ENCODE results near the gene KCNJ18.
"Not testable (repeated sequence)": the region's sequence is repeated elsewhere in the genome, so short reads cannot be mapped to it uniquely, and the experiment has no call there.

The KCNJ18 gene

DNA sequence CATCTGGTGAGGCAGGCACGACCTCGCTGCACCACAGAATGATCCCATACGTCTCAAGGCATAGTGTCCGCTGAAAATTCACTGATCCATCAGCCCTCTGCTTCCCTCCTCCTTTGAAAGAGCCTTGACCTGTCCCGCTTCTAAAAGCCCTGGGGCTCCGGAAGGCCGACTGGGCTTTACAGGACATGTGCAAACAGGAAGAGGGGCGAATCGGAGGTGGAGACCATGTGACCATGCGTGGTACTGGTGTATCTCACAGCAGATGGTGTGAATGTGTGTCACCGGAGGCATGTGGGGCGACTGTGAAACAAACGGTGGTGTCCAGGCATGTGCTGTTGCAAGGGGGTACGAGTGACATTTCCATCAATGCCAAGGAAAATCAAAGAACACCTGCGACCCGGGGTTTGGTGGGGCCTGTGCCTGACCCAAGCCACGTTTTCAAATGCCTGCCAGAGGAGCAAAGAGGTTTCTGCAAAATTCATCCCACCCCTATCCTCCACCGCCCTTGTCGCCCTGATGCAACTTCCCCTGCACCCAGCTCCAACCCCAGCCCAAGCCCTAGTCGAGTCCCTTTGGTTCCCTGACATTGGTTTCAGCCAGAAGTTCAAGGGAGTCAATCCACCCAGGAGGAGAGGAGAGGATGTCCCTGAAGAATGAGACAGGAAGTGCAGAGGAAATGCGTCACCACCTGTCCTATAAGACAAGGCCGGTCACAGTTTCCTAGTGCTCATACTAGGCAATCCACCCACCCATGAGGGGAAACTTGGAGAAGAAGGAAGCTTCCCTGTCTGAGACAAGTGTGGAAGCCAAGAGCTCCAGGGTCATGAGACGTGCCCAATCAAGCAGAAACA lies 5.9 kb upstream of the KCNJ18 start:
- DNase-seq = no peak

DNA sequence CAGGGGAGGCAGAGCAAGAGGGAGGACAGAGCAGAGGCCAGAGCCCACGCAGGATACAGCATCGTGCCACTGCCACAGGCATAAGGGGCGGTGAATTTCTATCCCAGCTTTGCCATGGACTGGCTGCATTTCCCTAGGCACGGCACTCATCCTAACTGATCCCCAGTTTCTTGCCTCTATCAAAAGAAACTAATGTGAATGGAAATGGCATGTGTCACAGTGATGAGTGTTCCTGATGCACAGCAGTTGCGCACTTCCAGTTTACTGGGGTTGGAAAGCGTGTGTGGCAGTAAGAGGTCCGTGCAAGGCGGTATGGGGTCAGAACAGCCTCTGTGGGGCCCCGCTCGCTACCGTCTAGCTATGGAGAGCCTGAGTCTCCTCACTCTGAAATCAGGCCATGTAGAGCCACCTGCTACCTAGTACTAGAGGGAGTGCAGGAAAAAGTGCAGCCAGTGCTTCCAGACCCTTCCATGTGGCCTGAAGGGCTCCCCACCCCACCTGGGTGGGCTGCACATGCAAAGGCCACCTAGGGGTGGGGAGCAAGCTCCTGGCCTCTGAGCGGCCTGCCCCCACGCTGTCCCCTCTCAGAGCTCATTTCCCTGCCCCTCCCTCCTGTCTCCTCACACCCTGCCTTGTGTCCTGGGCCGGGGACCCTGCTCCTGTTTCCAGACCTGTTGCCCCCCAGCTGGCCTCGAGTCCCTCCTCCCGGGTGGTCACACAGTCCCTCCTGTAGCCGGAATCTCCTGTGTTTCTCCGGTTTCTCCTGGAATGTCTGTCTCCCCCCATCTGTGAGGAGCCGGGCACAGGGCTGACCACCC lies 5.0 kb upstream of the KCNJ18 start:
- DNase-seq = no peak

DNA sequence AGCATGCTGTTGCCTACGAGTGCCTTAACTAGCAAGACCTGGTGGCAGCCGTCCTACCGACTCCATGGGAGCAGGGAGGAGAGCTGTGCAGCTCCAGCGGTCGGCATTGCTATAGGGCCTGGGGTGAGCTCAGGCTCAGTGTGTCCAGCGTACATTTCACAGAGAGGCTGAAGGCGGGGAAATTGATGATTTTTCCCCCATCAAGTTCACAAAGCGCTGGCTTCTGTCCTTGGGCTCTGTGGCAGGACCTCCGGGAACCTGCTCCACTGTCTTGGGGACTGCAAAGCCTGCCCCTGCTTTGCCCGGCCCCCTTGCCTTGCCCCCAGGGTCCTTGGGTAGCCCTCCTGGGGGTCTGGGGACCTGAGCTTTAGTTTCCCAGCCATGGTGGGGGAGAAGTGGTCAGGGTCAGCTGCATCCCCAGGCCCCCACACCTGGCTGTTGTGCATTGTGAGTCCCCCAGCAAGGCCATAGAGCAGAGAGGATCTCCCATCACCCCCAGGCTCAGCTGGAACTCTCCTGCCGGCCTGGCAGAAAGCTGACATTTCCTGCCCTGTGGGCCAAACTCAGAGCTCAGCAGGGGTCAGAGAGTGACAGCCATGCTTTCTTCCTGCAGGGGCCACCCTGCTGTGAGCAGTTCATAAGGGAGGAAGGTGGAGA lies 3.9 kb upstream of the KCNJ18 start:
- DNase-seq = no peak

DNA sequence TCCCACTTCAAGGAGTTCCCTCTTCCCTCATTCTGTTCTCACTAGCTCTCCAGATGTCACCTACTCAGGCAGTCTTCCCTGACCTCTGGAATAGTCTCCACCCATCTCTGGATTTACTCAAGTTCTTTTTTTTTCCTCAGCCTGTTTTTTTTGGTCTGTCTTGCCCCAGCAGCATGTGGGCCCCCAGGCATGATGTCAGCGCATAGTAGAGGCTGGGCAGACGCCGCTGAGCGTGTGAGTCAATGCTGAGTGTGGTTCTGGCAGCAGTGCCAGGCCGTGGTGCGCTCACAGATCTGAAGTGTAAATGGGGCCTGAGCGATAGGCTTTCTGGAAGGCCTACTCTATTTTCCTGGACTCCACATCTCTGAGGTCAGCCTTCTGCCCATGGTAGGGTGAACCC lies 2.7 kb upstream of the KCNJ18 start:
- no peak for DNase-seq

DNA sequence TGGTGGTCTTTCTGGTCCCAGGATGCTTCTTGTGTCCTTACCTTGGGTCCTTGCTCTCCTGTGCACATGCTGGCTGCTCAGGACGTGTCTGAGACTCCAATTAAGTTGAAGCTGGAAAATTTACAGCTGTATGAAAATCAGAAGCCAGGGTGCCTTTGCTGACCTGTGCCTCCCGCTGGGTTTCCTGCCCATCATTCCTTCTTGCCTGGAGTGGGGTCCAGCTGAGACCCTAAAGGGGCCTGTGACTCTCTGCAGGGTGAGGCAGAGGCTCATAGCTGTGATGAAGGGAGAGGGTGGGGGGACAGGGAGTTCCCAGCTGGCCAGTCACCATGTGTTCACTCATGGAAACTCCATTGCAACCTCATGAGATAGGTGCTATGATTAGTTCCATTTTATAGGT lies 1.5 kb upstream of the KCNJ18 start:
- DNase-seq = not testable (repeated sequence)

DNA sequence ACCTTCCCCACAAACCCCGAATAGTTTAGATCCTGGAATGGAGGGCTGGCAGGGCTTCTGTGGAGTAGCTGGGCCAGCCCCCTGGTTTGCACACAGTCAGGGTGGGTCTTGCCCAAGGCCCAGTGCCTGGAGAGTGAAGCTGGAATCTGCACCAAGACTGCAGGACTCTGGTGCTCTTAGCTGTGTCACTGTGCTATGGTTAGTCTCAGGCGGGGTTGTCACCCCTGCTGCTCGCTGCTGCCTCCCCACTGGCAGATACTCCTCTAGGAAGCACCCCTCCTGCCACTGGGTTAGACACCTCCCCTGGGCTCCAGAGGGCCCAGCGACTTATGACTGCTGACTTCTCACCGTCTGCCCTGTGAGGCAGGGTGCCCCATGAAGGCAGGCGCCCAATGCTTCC lies 842 bp upstream of the KCNJ18 start:
- DNase-seq = not testable (repeated sequence)

DNA sequence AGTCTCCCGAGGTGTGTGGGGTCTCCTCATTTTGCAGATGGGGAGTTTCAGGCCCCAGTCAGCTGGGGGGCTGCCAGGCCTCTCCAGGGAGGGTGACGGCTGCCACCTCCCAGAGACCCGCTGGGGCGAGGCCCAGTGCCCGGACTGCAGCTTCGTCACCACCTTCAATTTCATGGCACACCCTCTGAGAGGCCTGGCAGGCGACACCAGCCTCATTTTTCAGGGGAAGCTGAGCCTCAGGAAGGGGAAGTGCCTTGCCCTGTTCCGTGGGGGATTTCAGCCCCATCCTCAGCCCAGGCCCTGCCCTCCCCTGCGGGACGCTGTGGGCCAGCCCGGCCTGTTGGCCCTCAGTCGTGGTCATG lies 362 bp downstream of the KCNJ18 start:
- not testable (repeated sequence) for DNase-seq

DNA sequence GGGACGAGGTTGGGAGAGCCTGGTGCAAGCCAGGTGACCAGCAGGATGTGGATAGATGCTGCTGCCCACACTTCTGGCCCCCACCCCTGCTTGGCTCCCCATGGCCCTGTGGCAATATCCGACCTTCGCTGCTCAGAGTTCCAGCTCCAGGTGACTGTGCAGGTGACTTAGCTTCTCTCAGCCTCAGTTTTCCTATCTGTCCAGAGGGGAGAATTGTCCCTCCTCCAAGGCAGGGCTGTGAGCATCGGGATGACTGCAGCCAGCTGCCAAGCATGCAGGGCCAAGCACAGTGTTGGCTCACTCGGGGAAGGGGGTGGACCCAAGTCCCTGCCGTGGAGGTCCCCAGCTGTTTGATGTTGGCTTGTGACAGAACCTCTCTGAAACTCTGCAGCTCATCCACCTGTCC lies 1.1 kb downstream of the KCNJ18 start:
- not testable (repeated sequence) for DNase-seq

DNA sequence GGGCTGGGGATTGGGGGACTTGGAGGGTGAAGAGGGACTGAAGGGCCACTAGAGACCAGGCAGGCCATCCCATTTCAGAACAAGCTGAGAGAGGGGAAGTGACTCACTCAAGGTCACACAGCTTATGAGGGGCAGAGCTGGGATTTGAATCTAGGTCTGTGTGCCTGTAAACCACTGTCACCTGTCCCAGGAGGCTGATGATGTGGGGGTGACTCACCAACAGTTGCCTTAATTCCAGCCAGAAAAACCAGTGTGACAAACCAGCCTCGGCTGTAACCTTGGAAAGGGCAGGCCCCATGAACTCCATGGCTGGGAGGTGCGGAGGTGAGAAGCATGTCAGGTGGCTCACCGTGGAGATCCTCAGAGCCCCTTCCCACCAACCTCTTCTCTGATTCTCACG lies 1.6 kb downstream of the KCNJ18 start:
- DNase-seq = not testable (repeated sequence)

DNA sequence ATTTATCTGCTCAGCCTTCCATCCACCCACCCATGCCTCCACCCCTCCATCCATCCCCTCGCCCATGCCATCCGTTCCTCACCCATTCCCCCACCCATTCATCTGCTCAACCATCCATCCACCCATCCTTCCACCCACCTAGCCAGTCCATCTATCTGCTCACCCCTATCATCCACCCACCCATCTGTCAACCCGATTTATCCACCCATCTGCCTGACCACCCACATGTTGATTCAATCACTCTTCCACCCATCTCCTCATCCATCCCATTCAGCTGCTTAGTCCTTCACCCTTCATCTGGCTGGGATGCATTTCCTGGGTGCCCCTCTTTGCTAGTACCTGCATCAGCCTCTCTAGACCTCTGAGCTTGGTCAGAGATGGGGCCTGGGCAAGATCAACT lies 3.9 kb downstream of the KCNJ18 start:
- DNase-seq = not testable (repeated sequence)

DNA sequence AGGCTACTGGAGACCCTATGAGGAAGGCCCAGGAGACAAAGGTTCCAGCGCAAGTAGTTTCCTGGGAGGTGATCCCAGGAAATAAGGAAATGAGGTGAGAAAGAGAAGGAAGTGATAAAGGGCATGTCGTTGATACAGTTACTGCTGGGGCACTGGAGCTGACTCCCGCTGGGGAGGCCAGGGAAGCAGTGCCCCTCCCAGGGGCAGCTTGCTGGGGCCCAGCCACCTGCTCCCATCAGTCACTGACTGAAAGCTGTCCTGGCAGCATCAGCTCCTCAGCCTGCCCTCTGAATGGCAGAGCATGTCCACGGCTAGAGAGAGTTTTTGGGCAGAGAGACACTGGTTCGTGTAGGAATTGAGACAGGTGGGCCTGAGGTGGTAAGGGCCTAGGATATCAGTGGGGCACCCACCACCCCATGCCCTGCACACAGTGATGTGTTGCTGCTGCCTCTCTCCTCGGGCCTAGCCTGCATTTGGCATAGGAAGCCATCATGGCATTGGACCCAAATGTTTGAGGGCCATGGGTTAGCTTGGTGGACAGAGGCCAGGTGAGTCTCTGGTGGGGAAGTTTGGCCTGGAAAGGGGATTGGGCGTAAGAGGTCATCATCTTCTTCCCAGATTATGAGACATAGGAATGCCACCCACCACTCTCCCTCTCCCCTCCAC lies 4.7 kb downstream of the KCNJ18 start:
- DNase-seq = not testable (repeated sequence)

DNA sequence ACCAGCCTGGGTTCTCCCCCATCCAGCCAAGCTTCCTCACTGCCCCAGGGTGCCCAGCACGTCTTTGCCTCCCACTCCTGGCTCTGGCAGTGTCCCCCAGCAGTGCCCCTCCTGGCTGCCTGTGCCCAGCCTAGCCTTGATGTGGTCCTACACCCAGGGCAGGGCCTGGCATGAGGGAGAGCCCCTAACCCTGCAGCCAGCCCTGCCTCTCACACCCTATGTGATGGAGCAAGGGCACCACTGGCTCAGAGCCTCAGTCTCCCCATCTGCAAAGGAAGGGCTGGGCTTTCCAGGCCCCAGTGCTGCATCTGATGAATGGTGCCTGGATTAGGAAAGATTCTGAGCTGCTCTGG lies 5.2 kb downstream of the KCNJ18 start:
- DNase-seq = not testable (repeated sequence)

DNA sequence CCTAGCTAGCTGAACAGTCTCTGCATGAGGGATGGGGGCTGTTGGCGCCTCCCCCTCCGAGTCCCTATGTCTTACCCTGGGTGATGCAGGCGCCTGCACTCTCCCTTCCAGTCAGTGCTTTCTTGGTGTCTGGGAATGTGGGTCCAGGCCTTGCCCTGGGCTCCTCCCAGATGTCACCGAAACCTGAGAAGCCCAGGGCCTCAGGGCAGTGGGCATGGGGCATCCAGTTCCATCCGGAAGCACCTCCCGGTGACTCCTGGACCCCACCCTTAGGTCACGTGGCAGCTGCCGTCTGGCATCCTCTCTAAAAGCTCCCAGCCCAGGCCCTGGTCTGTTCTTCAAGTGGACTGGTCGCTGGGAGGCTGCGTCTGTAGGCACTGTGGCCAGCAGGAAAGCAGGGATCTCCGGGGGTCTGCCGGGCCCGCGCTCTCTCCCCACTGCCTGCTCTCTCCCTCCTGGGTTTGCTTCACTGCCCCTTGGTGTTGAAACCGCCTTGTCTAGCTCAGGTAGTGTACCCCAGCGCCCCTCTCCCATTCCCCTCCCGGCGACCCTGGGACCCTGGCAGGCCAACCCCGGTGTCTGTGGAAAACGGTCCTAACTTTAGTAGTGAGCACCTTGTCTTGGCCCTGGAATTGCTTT lies 6.2 kb downstream of the KCNJ18 start:
- not testable (repeated sequence) for DNase-seq

DNA sequence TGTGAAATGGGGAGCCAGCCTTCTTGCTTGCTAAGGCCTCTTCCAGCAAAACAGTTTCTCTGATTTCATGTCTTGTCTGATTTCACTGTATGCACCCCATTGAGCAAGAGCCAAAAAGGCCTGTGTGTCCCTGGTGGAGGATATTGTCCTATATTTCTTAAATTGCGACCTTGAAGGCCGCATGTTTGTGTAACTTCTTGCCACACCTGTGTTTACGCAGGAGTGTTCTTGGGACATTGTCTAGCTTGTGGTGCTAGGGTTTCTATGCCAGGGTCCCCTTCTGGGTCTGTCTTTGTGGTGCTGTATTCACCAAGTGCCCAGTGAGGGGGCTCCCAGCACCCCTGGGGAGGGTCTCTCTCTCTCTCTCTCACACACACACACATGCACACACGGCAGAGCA lies 6.8 kb downstream of the KCNJ18 start:
- DNase-seq = not testable (repeated sequence)

DNA sequence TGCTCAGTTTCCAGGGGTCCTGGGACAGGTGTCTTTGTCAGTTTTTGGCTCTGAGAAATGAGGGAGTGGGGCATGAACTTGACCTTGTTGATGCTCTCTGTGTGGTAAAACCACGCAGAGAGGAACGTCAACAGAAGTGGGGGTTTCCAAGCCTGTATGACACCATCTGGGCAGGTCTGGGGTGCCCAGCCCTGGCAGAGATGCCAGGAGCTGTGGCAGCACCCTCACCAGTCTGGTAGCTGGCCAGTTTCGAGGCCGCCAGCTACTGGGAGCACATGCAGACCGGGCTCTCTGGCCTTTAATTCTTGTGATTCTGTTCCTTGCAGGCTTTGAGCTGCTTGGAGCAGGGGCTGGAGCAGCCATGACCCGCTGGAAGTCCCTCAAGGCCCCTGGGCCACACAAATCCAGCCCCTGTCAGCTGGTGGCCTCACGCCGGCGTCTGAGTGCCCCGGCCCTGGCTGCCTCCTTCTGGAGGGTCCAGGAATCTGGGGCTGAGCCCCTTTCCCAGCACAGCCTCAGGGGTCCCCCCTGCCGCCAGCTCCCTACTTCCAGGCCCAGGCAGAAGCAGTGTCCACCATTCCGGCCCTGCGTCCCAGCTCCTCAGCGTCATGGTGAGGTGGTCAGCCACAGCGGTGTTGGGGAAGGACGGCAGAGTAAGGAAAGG lies 7.4 kb downstream of the KCNJ18 start:
- not testable (repeated sequence) for DNase-seq

DNA sequence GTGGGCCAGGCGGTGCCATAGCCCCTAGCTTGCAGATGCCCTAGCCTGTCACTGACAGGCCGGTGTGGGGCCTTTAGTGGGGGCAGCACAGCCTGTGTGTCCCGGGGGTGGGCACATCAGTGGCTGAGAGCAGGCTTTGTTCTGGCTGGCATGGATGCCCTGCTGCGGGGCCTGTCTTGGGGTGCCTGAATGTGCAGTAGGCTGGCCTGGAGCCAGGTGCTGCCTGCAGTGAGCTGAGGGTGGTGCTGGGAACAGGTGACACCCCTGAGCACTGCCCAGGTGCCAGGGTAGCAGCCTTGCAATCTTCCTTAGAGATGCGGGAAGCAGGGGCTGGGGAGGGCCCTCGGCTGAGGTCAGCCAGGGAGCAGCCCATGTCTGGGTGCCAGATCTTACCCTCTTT lies 8.8 kb downstream of the KCNJ18 start:
- not testable (repeated sequence) for DNase-seq

DNA sequence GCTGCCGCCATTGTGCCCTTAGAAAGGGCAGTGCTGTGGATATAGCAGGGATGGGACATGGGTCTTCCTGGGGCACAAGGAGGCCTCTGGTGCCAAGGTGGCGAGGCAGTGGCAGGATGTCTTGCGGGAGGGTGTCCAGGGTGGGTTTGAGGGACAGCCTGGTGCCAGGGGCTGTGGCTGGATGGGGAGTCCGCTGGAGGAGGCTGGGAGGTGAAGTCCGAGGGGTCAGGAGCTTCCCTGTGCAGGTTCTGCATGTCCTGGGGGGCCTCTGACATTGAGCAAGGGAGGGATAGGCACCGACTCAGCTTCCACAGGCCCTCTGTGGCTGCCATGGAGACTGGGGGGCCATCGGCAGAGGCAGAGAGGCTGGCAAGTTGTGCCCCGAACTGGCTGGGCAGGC lies 9.7 kb downstream of the KCNJ18 start:
- DNase-seq = not testable (repeated sequence)

DNA sequence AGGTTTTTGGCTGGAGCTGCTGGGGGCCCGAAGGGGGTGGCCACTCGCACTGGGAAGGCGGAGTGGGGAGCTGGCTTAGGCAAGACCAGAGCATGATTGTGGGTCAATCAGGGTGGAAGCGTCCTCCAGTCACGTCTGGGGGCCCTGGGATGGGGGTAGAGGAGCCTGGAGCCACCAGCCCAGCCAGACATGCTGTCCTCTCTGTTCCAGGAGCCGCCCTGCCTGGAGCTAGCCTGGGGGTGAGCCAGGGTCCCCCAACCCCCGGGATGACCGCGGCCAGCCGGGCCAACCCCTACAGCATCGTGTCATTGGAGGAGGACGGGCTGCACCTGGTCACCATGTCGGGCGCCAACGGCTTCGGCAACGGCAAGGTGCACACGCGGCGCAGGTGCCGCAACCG lies 10.2 kb downstream of the KCNJ18 start:
- not testable (repeated sequence) for DNase-seq

DNA sequence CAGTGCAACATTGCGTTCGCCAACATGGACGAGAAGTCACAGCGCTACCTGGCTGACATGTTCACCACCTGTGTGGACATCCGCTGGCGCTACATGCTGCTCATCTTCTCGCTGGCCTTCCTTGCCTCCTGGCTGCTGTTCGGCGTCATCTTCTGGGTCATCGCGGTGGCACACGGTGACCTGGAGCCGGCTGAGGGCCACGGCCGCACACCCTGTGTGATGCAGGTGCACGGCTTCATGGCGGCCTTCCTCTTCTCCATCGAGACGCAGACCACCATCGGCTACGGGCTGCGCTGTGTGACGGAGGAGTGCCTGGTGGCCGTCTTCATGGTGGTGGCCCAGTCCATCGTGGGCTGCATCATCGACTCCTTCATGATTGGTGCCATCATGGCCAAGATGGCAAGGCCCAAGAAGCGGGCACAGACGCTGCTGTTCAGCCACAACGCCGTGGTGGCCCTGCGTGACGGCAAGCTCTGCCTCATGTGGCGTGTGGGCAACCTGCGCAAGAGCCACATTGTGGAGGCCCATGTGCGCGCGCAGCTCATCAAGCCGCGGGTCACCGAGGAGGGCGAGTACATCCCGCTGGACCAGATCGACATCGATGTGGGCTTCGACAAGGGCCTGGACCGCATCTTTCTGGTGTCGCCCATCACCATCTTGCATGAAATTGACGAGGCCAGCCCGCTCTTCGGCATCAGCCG lies 10.8 kb downstream of the KCNJ18 start:
- not testable (repeated sequence) for DNase-seq

DNA sequence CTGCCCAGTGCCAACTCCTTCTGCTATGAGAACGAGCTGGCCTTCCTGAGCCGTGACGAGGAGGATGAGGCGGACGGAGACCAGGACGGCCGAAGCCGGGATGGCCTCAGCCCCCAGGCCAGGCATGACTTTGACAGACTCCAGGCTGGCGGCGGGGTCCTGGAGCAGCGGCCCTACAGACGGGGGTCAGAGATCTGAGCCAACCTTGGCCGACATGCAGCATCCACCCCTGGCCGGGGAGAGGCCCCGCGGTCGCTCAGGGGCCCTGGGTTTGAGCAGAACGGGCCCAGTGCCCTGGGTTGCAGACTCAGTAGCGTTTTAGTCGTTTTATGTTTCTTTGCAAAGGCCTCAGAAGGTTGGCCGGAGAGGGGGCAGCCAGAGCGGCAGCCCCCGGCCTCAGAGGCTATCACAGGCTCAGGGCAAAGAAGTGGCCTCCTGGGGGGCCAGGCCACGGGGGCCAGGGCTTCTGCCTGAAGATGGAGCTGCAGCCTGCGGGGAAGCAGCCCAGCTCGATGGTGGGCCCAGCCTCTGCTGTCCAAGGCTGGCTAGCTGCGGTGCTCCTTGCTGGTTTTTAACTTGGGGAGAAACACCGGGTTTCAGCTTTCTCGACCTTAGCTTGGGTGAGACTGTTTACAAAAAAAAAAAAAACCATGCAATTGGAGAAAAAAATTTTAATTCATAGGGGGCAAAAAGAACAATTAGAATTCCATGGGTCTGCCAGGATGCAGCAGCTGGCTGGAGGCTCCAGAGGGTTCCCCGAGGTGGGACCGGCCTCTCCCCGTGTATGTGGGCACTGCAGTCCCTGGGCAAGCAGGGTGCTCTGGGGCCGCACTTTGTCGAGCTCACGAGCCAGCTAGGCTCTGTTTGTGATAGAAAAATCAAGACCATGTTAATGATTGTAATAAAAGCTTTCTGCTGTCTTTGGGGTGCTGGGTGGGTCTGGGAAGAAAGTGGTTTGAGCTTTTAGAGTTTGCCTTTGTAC lies 11.9 kb downstream of the KCNJ18 start:
- DNase-seq = not testable (repeated sequence)
